HCT116 (cell line): Measurements from ENCODE around the gene PLGRKT.

Experiments used
- EGR1 ChIP-seq: IDR thresholded peaks from 2 replicates; pipeline ENCODE4 v1.6.1; 2012; ENCODE audit warnings: low read depth
- EZH2 ChIP-seq: fragments of 200-600 bp; sonication (generic); IDR thresholded peaks from 2 replicates; pipeline ENCODE4 v1.6.1; 2017; ENCODE audit warnings: antibody characterized with exemption, mixed run types
- EZH2phosphoT487 ChIP-seq: fragments of 200-600 bp; IDR thresholded peaks from 2 replicates; pipeline ENCODE4 v1.6.1; 2018; ENCODE audit warnings: antibody characterized with exemption, borderline replicate concordance
- FOSL1 ChIP-seq: IDR thresholded peaks from 2 replicates; pipeline ENCODE4 v1.6.1; 2012; ENCODE audit warnings: low read depth
- JUND ChIP-seq: IDR thresholded peaks from 2 replicates; pipeline ENCODE4 v1.6.1; 2012
- POLR2A ChIP-seq: IDR thresholded peaks from 2 replicates; pipeline ENCODE4 v1.7.0; 2011; ENCODE audit warnings: borderline replicate concordance; ENCODE audit not compliant: insufficient read depth, insufficient read length; ENCODE audit errors: extremely low read depth
- POLR2AphosphoS5 ChIP-seq: IDR thresholded peaks from 2 replicates; pipeline ENCODE4 v1.6.1; 2011; ENCODE audit warnings: mild to moderate bottlenecking, low read depth, low read length, moderate library complexity
- RAD21 ChIP-seq: IDR thresholded peaks from 2 replicates; pipeline ENCODE4 v1.6.1; 2012; ENCODE audit warnings: low read depth, mild to moderate bottlenecking
- TCF7L2 ChIP-seq: IDR thresholded peaks from 2 replicates; pipeline ENCODE4 v1.7.0; 2011; ENCODE audit warnings: borderline replicate concordance, inconsistent platforms; ENCODE audit not compliant: insufficient read depth, insufficient read length; ENCODE audit errors: extremely low read depth
- YY1 ChIP-seq: IDR thresholded peaks from 2 replicates; pipeline ENCODE4 v1.6.1; 2011; ENCODE audit warnings: low read length, low read depth, moderate library complexity, mild to moderate bottlenecking; ENCODE audit not compliant: insufficient replicate concordance; ENCODE audit errors: extremely low read depth
- ZNF274 ChIP-seq: fragments of 200-500 bp; sonication (Bioruptor generic); IDR thresholded peaks from 2 replicates; pipeline ENCODE4 v1.6.1; 2014; ENCODE audit warnings: mild to moderate bottlenecking, low read depth, low read length, inconsistent platforms
- TF ChIP-seq, protein P1 (sequence below): IDR thresholded peaks from 2 replicates; pipeline ENCODE4 v1.6.1; 2012; ENCODE audit warnings: low read depth
- TF ChIP-seq, protein P2 (sequence below): IDR thresholded peaks from 2 replicates; pipeline ENCODE4 v1.6.1; 2012
- TF ChIP-seq, protein P3 (sequence below), 3 experiments: fragments of 200-600 bp in 1 of 3; sonication (generic) in 1 of 3; IDR thresholded peaks in 2 of 3; conservative IDR thresholded peaks in 1 of 3; 2 replicates each; pipeline ENCODE4 v1.5.1; 2012 to 2017; ENCODE audit warnings: low read depth in 2 of 3, low read length in 2 of 3, antibody characterized with exemption in 1 of 3, borderline replicate concordance in 1 of 3, control low read depth in 1 of 3, mild to moderate bottlenecking in 1 of 3, mixed read lengths in 1 of 3, mixed run types in 1 of 3, moderate library complexity in 1 of 3; ENCODE audit not compliant: insufficient read depth in 1 of 3

DNA sequence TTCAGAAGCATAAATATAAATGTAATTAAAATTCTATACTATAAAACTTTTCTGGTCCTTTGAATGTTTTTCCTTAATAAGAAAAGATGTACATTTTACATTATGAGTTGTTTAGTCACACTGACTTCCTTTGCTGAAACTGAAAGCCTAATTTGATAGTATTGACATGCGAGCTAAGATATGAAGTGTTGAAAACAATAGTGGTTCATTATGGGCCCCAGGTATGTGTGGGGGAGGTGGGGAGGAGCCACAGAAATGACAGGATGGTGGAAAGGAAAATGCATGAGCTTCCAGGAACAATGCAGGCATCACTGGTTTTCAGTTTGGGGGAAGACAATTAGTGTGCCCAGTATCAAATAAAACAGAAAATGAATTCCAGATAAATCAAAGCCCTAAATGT, 62.6 kb downstream of the PLGRKT start:
- TF ChIP-seq, protein P1, sequence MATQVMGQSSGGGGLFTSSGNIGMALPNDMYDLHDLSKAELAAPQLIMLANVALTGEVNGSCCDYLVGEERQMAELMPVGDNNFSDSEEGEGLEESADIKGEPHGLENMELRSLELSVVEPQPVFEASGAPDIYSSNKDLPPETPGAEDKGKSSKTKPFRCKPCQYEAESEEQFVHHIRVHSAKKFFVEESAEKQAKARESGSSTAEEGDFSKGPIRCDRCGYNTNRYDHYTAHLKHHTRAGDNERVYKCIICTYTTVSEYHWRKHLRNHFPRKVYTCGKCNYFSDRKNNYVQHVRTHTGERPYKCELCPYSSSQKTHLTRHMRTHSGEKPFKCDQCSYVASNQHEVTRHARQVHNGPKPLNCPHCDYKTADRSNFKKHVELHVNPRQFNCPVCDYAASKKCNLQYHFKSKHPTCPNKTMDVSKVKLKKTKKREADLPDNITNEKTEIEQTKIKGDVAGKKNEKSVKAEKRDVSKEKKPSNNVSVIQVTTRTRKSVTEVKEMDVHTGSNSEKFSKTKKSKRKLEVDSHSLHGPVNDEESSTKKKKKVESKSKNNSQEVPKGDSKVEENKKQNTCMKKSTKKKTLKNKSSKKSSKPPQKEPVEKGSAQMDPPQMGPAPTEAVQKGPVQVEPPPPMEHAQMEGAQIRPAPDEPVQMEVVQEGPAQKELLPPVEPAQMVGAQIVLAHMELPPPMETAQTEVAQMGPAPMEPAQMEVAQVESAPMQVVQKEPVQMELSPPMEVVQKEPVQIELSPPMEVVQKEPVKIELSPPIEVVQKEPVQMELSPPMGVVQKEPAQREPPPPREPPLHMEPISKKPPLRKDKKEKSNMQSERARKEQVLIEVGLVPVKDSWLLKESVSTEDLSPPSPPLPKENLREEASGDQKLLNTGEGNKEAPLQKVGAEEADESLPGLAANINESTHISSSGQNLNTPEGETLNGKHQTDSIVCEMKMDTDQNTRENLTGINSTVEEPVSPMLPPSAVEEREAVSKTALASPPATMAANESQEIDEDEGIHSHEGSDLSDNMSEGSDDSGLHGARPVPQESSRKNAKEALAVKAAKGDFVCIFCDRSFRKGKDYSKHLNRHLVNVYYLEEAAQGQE = no peak
- TF ChIP-seq, protein P2, sequence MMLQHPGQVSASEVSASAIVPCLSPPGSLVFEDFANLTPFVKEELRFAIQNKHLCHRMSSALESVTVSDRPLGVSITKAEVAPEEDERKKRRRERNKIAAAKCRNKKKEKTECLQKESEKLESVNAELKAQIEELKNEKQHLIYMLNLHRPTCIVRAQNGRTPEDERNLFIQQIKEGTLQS = no peak
- TF ChIP-seq, protein P3, sequence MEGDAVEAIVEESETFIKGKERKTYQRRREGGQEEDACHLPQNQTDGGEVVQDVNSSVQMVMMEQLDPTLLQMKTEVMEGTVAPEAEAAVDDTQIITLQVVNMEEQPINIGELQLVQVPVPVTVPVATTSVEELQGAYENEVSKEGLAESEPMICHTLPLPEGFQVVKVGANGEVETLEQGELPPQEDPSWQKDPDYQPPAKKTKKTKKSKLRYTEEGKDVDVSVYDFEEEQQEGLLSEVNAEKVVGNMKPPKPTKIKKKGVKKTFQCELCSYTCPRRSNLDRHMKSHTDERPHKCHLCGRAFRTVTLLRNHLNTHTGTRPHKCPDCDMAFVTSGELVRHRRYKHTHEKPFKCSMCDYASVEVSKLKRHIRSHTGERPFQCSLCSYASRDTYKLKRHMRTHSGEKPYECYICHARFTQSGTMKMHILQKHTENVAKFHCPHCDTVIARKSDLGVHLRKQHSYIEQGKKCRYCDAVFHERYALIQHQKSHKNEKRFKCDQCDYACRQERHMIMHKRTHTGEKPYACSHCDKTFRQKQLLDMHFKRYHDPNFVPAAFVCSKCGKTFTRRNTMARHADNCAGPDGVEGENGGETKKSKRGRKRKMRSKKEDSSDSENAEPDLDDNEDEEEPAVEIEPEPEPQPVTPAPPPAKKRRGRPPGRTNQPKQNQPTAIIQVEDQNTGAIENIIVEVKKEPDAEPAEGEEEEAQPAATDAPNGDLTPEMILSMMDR (IDR thresholded peaks at IDR 0.05 in 2 of 3, conservative IDR thresholded peaks at IDR 0.05 in 1 of 3; ENCODE audit: borderline replicate concordance in 1 of 3, insufficient read depth in 1 of 3, low read depth in 2 of 3, low read length in 2 of 3) = no peak
- TF ChIP-seq JUND (no peak), POLR2A (no peak), POLR2AphosphoS5 (no peak), RAD21 (no peak), EZH2 (no peak), YY1 (no peak), FOSL1 (no peak), TCF7L2 (no peak), EGR1 (no peak), ZNF274 (no peak), EZH2phosphoT487 (no peak)
